ENCODE results near the gene TMEM184B.

DNA sequence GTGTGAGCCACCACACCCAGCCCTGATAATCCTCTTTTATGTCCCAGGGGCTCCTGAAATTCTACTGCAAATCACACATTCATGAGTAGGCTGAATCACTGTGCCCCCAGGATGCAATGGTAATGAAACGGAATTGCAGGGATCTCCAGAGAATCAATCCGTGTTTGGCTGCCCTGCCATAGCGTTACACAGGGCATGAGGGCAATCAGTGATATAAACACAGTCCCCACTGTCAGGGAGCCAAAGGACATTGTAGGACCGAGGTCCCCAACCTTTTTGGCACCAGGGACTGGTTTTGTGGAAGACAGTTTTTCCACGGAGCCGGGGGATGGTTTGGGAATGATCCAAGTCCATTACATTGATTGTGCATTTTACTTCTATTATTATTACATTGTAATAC is 82.2 kb downstream of the TMEM184B start:
- TF ChIP-seq, protein P1, sequence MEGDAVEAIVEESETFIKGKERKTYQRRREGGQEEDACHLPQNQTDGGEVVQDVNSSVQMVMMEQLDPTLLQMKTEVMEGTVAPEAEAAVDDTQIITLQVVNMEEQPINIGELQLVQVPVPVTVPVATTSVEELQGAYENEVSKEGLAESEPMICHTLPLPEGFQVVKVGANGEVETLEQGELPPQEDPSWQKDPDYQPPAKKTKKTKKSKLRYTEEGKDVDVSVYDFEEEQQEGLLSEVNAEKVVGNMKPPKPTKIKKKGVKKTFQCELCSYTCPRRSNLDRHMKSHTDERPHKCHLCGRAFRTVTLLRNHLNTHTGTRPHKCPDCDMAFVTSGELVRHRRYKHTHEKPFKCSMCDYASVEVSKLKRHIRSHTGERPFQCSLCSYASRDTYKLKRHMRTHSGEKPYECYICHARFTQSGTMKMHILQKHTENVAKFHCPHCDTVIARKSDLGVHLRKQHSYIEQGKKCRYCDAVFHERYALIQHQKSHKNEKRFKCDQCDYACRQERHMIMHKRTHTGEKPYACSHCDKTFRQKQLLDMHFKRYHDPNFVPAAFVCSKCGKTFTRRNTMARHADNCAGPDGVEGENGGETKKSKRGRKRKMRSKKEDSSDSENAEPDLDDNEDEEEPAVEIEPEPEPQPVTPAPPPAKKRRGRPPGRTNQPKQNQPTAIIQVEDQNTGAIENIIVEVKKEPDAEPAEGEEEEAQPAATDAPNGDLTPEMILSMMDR (optimal IDR thresholded peaks at IDR 0.05 in 1 of 3, IDR thresholded peaks at IDR 0.05 in 1 of 3, conservative IDR thresholded peaks at IDR 0.05 in 1 of 3; ENCODE audit: extremely low read depth in 1 of 3, insufficient read depth in 2 of 3, low read length in 3 of 3): no peak
- no peak for TF ChIP-seq EZH2 (IDR thresholded peaks at IDR 0.05; ENCODE audit: low read length)

Data from keratinocyte (primary cell).